NB4 (cell line): ENCODE measurements around the gene DOCK9.

ENCODE experiments used
- CTCF ChIP-seq: IDR thresholded peaks from one replicate; pipeline ENCODE4 v1.5.1; 2012; ENCODE audit warnings: low read depth, low read length
- MAX ChIP-seq: IDR thresholded peaks from 2 replicates; pipeline ENCODE4 v1.6.1; 2011; ENCODE audit warnings: low read depth, low read length
- MYC ChIP-seq: IDR thresholded peaks from 2 replicates; pipeline ENCODE4 v1.6.1; 2011; ENCODE audit warnings: low read depth, low read length
- POLR2A ChIP-seq: IDR thresholded peaks from 2 replicates; pipeline ENCODE4 v1.6.1; 2011; ENCODE audit warnings: mild to moderate bottlenecking; ENCODE audit not compliant: insufficient read length; ENCODE audit errors: extremely low read depth

GRCh38 chr13:98957731-98958442 lies 20.0 kb downstream of the DOCK9 start:
- no peak for TF ChIP-seq CTCF
- TF ChIP-seq POLR2A: no peak
- no peak for TF ChIP-seq MAX
- TF ChIP-seq MYC: no peak
